K562 (cell line): ENCODE data around the gene SAV1.
"Not testable (repeated sequence)": the region's sequence is repeated elsewhere in the genome, so short reads cannot be mapped to it uniquely, and the experiment has no call there.

Experiments used
- BDP1 ChIP-seq: IDR thresholded peaks from 3 replicates; pipeline ENCODE4 v1.6.1; 2011; ENCODE audit not compliant: insufficient read length, insufficient read depth
- CBFB ChIP-seq: sonication (generic); formaldehyde crosslinking; IDR thresholded peaks from 2 replicates; pipeline ENCODE4 v1.4.0; 2020; ENCODE audit warnings: mild to moderate bottlenecking, missing genetic modification reagents
- IRF2 ChIP-seq: sonication (generic); formaldehyde crosslinking; IDR thresholded peaks from 2 replicates; pipeline ENCODE4 v1.8.1; 2022; ENCODE audit warnings: mild to moderate bottlenecking, missing genetic modification reagents
- POLR2A ChIP-seq: fragments of 450-650 bp; conservative IDR thresholded peaks from 2 replicates; pipeline ENCODE4 v1.6.1; 2016
- ZFP1 ChIP-seq: fragments of 450-650 bp; formaldehyde crosslinking; IDR thresholded peaks from 2 replicates; pipeline ENCODE4 v1.4.0; 2020; ENCODE audit warnings: mild to moderate bottlenecking, mixed read lengths
- ZNF12 ChIP-seq: sonication (generic); formaldehyde crosslinking; IDR thresholded peaks from 2 replicates; pipeline ENCODE4 v1.4.0; 2020; ENCODE audit warnings: mild to moderate bottlenecking, missing genetic modification reagents
- ZNF436 ChIP-seq: fragments of 250-450, 450-650 bp; sonication (Bioruptor Pico); formaldehyde crosslinking; IDR thresholded peaks from 2 replicates; pipeline ENCODE4 v1.7.0; 2020; ENCODE audit warnings: mild to moderate bottlenecking
- TF ChIP-seq, protein P1 (sequence below), 3 experiments: IDR thresholded peaks in 2 of 3; conservative IDR thresholded peaks in 1 of 3; 2 replicates each; pipeline ENCODE4 v1.5.1; 2011 to 2012; ENCODE audit warnings: low read length in 3 of 3, mild to moderate bottlenecking in 3 of 3, control low read depth in 2 of 3, improper control_type of control experiment in 1 of 3, inconsistent platforms in 1 of 3, low read depth in 1 of 3, mixed read lengths in 1 of 3, moderate library complexity in 1 of 3; ENCODE audit not compliant: insufficient read depth in 2 of 3
- TF ChIP-seq, protein P2 (sequence below): fragments of 250-450 bp; sonication (Bioruptor Pico); IDR thresholded peaks from 2 replicates; pipeline ENCODE4 v1.5.1; 2021; ENCODE audit warnings: mild to moderate bottlenecking

DNA sequence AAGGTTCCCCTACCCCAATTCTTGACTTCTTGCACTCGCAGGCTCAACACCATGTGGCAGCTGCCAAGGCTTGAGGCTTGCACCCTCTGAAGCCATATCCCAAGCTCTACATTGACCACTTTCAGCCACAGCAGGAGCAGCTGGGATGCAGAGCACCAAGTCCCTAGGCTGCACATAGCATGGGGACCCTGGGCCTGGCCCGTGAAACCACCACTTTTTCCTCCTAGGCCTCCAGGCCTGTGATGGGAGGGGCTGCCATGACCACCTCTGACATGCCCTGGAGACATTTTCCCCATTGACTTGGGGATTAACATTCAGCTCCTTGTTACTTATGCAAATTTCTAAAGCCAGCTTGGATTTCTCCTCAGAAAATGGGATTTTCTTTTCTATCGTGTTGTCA, 26.2 kb upstream of the SAV1 start:
- TF ChIP-seq, protein P1, sequence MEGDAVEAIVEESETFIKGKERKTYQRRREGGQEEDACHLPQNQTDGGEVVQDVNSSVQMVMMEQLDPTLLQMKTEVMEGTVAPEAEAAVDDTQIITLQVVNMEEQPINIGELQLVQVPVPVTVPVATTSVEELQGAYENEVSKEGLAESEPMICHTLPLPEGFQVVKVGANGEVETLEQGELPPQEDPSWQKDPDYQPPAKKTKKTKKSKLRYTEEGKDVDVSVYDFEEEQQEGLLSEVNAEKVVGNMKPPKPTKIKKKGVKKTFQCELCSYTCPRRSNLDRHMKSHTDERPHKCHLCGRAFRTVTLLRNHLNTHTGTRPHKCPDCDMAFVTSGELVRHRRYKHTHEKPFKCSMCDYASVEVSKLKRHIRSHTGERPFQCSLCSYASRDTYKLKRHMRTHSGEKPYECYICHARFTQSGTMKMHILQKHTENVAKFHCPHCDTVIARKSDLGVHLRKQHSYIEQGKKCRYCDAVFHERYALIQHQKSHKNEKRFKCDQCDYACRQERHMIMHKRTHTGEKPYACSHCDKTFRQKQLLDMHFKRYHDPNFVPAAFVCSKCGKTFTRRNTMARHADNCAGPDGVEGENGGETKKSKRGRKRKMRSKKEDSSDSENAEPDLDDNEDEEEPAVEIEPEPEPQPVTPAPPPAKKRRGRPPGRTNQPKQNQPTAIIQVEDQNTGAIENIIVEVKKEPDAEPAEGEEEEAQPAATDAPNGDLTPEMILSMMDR (IDR thresholded peaks at IDR 0.05 in 2 of 3, conservative IDR thresholded peaks at IDR 0.05 in 1 of 3; ENCODE audit: insufficient read depth in 2 of 3, low read depth in 1 of 3, low read length in 3 of 3): not testable (repeated sequence)
- TF ChIP-seq ZNF12 (CRISPR knock-in tag); IRF2 (CRISPR knock-in tag); ZNF436 (CRISPR knock-in tag); POLR2A; BDP1; CBFB (CRISPR knock-in tag); ZFP1: not testable (repeated sequence)
- TF ChIP-seq, protein P2, sequence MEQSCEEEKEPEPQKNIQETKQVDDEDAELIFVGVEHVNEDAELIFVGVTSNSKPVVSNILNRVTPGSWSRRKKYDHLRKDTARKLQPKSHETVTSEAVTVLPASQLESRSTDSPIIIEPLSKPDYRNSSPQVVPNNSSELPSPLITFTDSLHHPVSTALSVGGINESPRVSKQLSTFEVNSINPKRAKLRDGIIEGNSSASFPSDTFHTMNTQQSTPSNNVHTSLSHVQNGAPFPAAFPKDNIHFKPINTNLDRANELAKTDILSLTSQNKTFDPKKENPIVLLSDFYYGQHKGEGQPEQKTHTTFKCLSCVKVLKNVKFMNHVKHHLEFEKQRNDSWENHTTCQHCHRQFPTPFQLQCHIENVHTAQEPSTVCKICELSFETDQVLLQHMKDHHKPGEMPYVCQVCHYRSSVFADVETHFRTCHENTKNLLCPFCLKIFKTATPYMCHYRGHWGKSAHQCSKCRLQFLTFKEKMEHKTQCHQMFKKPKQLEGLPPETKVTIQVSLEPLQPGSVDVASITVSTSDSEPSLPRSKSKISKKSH (CRISPR knock-in tag): not testable (repeated sequence)
